IMR-90 (cell line): ENCODE measurements around the gene DSCAM. TPM values are rescaled to one million over a fixed set of nuclear protein-coding genes. Genes with fewer than 3 reads are reported as not detected.

Experiments
- ATAC-seq: fragments of 200-7000 bp; cut with Tn5 transposase; 2 replicates; pipeline ENCODE4 v1.9.1; 2020; ENCODE audit warnings: low read depth, mild to moderate bottlenecking, moderate library complexity
- BruUV-seq: library from RNA; stranded (reverse); fragments of 400-500 nt; replicated peaks from 2 replicates; lab custom pipeline; 2021; lab: Mats Ljungman, UMichigan
- CTCF ChIA-PET: fragments of 300-600 bp; formaldehyde crosslinking; extraction: SDS; loops from one replicate; lab custom pipeline; 2021; ENCODE audit warnings: antibody characterized with exemption; lab: Yijun Ruan, JAX
- POLR2A ChIA-PET: fragments of 300-600 bp; sonication (Branson Sonifier 250); formaldehyde crosslinking; loops from one replicate; lab custom pipeline; 2022; ENCODE audit warnings: antibody characterized with exemption; ENCODE audit not compliant: unreplicated experiment; lab: Charles Lee
- DNase-seq: peaks from one replicate; pipeline ENCODE4 v3.0.0; 2013
- H2AFZ ChIP-seq: replicated peaks from 2 replicates; pipeline ENCODE3; 2013; ENCODE audit warnings: low read length, mild to moderate bottlenecking; ENCODE audit not compliant: poor library complexity
- H2AK5ac ChIP-seq: 2 replicates; pipeline ENCODE4 v1.6.1; 2013; ENCODE audit warnings: low read depth, low read length, inconsistent platforms
- H2AK9ac ChIP-seq: replicated peaks from 2 replicates; pipeline ENCODE3; 2013; ENCODE audit warnings: mild to moderate bottlenecking, low read depth, low read length, moderate library complexity; ENCODE audit not compliant: poor library complexity
- H2BK120ac ChIP-seq: 2 replicates; pipeline ENCODE4 v1.6.1; 2013; ENCODE audit warnings: low read depth, low read length, inconsistent platforms
- H2BK15ac ChIP-seq: 3 replicates; pipeline ENCODE4 v1.6.1; 2013; ENCODE audit warnings: low read depth, low read length, inconsistent platforms
- H2BK20ac ChIP-seq: 2 replicates; pipeline ENCODE4 v1.6.1; 2013; ENCODE audit warnings: low read depth, mild to moderate bottlenecking, inconsistent platforms, low read length, moderate library complexity
- H2BK5ac ChIP-seq: 2 replicates; pipeline ENCODE4 v1.6.1; 2013; ENCODE audit warnings: mild to moderate bottlenecking, low read depth, low read length, inconsistent platforms; ENCODE audit not compliant: poor library complexity, severe bottlenecking
- H3K14ac ChIP-seq: replicated peaks from 2 replicates; pipeline ENCODE4 v1.6.1; 2013; ENCODE audit warnings: low read depth, low read length, inconsistent platforms
- H3K18ac ChIP-seq: 2 replicates; pipeline ENCODE4 v1.6.1; 2013; ENCODE audit warnings: low read depth, low read length, control low read depth
- H3K23ac ChIP-seq: 2 replicates; pipeline ENCODE4 v1.6.1; 2013; ENCODE audit warnings: low read depth, low read length, inconsistent platforms
- H3K27ac ChIP-seq: 2 replicates; pipeline ENCODE4 v1.5.1; 2013; ENCODE audit warnings: mild to moderate bottlenecking, control low read depth, low read length; ENCODE audit not compliant: insufficient read depth
- H3K27me3 ChIP-seq: 2 replicates; pipeline ENCODE4 v1.6.1; 2013; ENCODE audit warnings: low read length; ENCODE audit not compliant: control insufficient read depth, insufficient read depth
- H3K36me3 ChIP-seq: 2 replicates; pipeline ENCODE4 v1.6.1; 2013; ENCODE audit warnings: low read length, mixed read lengths; ENCODE audit not compliant: control insufficient read depth, insufficient read depth
- H3K4ac ChIP-seq: 2 replicates; pipeline ENCODE4 v1.6.1; 2013; ENCODE audit warnings: low read depth, low read length, inconsistent platforms
- H3K4me1 ChIP-seq: 2 replicates; pipeline ENCODE4 v1.6.1; 2013; ENCODE audit warnings: low read length, mixed read lengths; ENCODE audit not compliant: control insufficient read depth, insufficient read depth
- H3K4me2 ChIP-seq: 2 replicates; pipeline ENCODE4 v1.6.1; 2013; ENCODE audit warnings: low read depth, mild to moderate bottlenecking, control low read depth, low read length, moderate library complexity
- H3K4me3 ChIP-seq: 2 replicates; pipeline ENCODE4 v1.5.1; 2013; ENCODE audit warnings: low read depth, mild to moderate bottlenecking, control low read depth, low read length, moderate library complexity; ENCODE audit not compliant: insufficient read depth
- H3K56ac ChIP-seq: 2 replicates; pipeline ENCODE4 v1.6.1; 2013; ENCODE audit warnings: low read length, inconsistent platforms; ENCODE audit not compliant: insufficient read depth; ENCODE audit errors: extremely low read depth
- H3K79me1 ChIP-seq, 2 experiments: 2 replicates each; pipeline ENCODE4 v1.6.1; 2013; ENCODE audit warnings: low read length in 2 of 2, inconsistent platforms in 1 of 2, low read depth in 1 of 2
- H3K9ac ChIP-seq: 2 replicates; pipeline ENCODE4 v1.6.1; 2013; ENCODE audit warnings: low read depth, low read length, control low read depth
- H3K9me1 ChIP-seq: 2 replicates; pipeline ENCODE4 v1.6.1; 2013; ENCODE audit warnings: low read length, inconsistent platforms; ENCODE audit not compliant: insufficient read depth
- H3K9me3 ChIP-seq: 2 replicates; pipeline ENCODE4 v1.6.1; 2013; ENCODE audit warnings: low read length; ENCODE audit not compliant: control insufficient read depth, insufficient read depth
- H4K20me1 ChIP-seq: 2 replicates; pipeline ENCODE4 v1.6.1; 2013; ENCODE audit warnings: low read length, inconsistent platforms; ENCODE audit not compliant: insufficient read depth
- H4K5ac ChIP-seq: 2 replicates; pipeline ENCODE4 v1.6.1; 2013; ENCODE audit warnings: mild to moderate bottlenecking, low read depth, low read length, control low read depth
- H4K8ac ChIP-seq, 2 experiments: 2 replicates each; pipeline ENCODE4 v1.6.1; 2013; ENCODE audit warnings: low read depth in 2 of 2, low read length in 2 of 2, control low read depth in 1 of 2, inconsistent platforms in 1 of 2
- H4K91ac ChIP-seq: 2 replicates; pipeline ENCODE4 v1.6.1; 2013; ENCODE audit warnings: low read depth, low read length, inconsistent platforms; ENCODE audit not compliant: insufficient read depth
- BHLHE40 ChIP-seq: fragments of 150-350 bp; IDR thresholded peaks from 2 replicates; pipeline ENCODE4 v1.6.1; 2016; ENCODE audit warnings: mild to moderate bottlenecking, low read depth, low read length
- CEBPB ChIP-seq: IDR thresholded peaks from 2 replicates; pipeline ENCODE4 v1.6.1; 2012; ENCODE audit warnings: low read depth, low read length, improper control_type of control experiment
- CHD1 ChIP-seq: IDR thresholded peaks from 2 replicates; pipeline ENCODE4 v1.6.1; 2012; ENCODE audit warnings: low read depth, low read length, improper control_type of control experiment
- FOS ChIP-seq: fragments of 150-350 bp; IDR thresholded peaks from 2 replicates; pipeline ENCODE4 v1.6.1; 2016; ENCODE audit warnings: low read depth, low read length
- MAFK ChIP-seq: IDR thresholded peaks from 2 replicates; pipeline ENCODE4 v1.6.1; 2012; ENCODE audit warnings: low read depth, low read length, improper control_type of control experiment
- MAZ ChIP-seq: IDR thresholded peaks from 2 replicates; pipeline ENCODE4 v1.6.1; 2012; ENCODE audit warnings: low read depth, mild to moderate bottlenecking, low read length, improper control_type of control experiment, moderate library complexity, borderline replicate concordance
- MXI1 ChIP-seq: IDR thresholded peaks from 2 replicates; pipeline ENCODE4 v1.6.1; 2012; ENCODE audit warnings: low read depth, mild to moderate bottlenecking, low read length, moderate library complexity, borderline replicate concordance
- NFE2L2 ChIP-seq: fragments of 150-350 bp; IDR thresholded peaks from 2 replicates; pipeline ENCODE4 v1.6.1; 2016; ENCODE audit warnings: low read depth, mild to moderate bottlenecking, low read length
- POLR2A ChIP-seq: IDR thresholded peaks from 2 replicates; pipeline ENCODE4 v1.6.1; 2012; ENCODE audit warnings: mild to moderate bottlenecking, low read depth, low read length
- RAD21 ChIP-seq: IDR thresholded peaks from 2 replicates; pipeline ENCODE4 v1.6.1; 2012; ENCODE audit warnings: low read length, improper control_type of control experiment
- RCOR1 ChIP-seq: IDR thresholded peaks from 2 replicates; pipeline ENCODE4 v1.6.1; 2012; ENCODE audit warnings: mild to moderate bottlenecking, low read length, improper control_type of control experiment; ENCODE audit not compliant: insufficient replicate concordance
- RFX5 ChIP-seq: IDR thresholded peaks from 2 replicates; pipeline ENCODE4 v1.8.0; 2012; ENCODE audit warnings: low read depth, mild to moderate bottlenecking, low read length, moderate library complexity
- SMC3 ChIP-seq: fragments of 150-350 bp; IDR thresholded peaks from 2 replicates; pipeline ENCODE4 v1.6.1; 2016; ENCODE audit warnings: low read depth, mild to moderate bottlenecking, antibody characterized with exemption, low read length, moderate library complexity
- WGBS, 2 experiments: methylation state at CpG; one replicate each; pipeline versions ENCODE4 v1.1.5 to v1.1.7; 2013; ENCODE audit warnings: missing lambda C conversion rate in 2 of 2; ENCODE audit not compliant: insufficient read length in 1 of 2; ENCODE audit errors: extremely low coverage in 2 of 2; 5-methylcytosine and 5-hydroxymethylcytosine counted together
- dilution Hi-C: fragments of 300-500 bp; cut with HindIII; formaldehyde crosslinking; loops from one replicate; pipeline ENCODE4 v1.14.3; 2018; ENCODE audit warnings: low sequenced_read_pairs; ENCODE audit not compliant: unreplicated experiment
- in situ Hi-C: fragments of 300-500 bp; cut with MboI; formaldehyde crosslinking; loops from 3 replicates; pipeline ENCODE4 v1.14.3; 2019; ENCODE audit warnings: low sequenced_read_pairs, inconsistent platforms, mixed read lengths
- intact Hi-C: fragments of 100-400 bp; cut with micrococcal nuclease; formaldehyde crosslinking; loops from 2 replicates; pipeline ENCODE4 v1.10.0; 2022
- polyA plus RNA-seq, 3 experiments: library from polyadenylated mRNA; depleted of rRNA; stranded (reverse); fragments of >200 nt; gene quantifications; 2 replicates each; pipeline ENCODE4 v1.2.3, GENCODE V29; 2012; ENCODE audit warnings: low replicate concordance in 1 of 3
- total RNA-seq: library from RNA; depleted of rRNA; stranded (reverse); fragments of >200 nt; gene quantifications from 2 replicates; pipeline ENCODE4 v1.2.3, GENCODE V29; 2012
- TF ChIP-seq, protein P1 (sequence below): fragments of 150-350 bp; IDR thresholded peaks from 2 replicates; pipeline ENCODE4 v1.6.1; 2017; ENCODE audit warnings: mild to moderate bottlenecking, antibody characterized with exemption, low read length, low read depth
- TF ChIP-seq, protein P2 (sequence below): conservative IDR thresholded peaks from 2 replicates; pipeline ENCODE4 v1.5.1; 2012; ENCODE audit warnings: mild to moderate bottlenecking, low read depth, low read length, improper control_type of control experiment
- TF ChIP-seq, protein P3 (sequence below): fragments of 150-350 bp; IDR thresholded peaks from 2 replicates; pipeline ENCODE4 v1.6.1; 2016; ENCODE audit warnings: low read depth, mild to moderate bottlenecking, low read length, moderate library complexity, borderline replicate concordance

DSCAM gene
- total and polyA plus RNA-seq, 2 of the 4 experiments (the other 2 are of a cell fraction): under 0.01 to 0.02 TPM

DNA sequence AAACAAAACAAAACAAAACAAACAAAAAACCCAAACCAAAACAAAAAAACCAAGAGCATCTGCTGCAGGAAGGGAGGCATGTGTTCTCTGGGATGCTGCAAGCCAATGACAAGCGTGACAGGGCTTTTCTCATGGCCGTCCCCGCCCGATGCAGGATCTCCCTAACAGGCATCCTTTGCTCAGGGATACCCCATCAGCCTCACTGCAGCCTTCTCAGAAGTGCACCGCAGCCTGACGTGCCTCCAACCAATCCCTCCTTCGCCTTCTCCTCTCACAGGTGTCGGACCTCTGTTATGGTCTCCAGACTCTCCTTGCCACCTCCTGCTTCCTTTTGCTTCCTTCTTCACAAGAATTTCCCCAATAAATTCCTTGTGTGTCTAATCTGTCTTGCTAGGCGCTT lies 832.6 kb downstream of the DSCAM start:
- Histone ChIP-seq H4K20me1 (no peaks in the 10 kb centered on the region), H2BK15ac (no peak overlapping the region), H3K4me3 (no peak overlapping the region), H4K8ac (no peak overlapping the region), H2BK20ac (no peak overlapping the region), H3K27ac (no peak overlapping the region), H3K23ac (no peak overlapping the region), H3K9ac (no peak overlapping the region), H3K4me2 (no peak overlapping the region), H3K27me3 (no peaks in the 10 kb centered on the region), H3K4me1 (no peaks in the 10 kb centered on the region), H3K36me3 (no peaks in the 10 kb centered on the region), H3K18ac (no peak overlapping the region), H2BK120ac (no peak overlapping the region), H3K9me3 (peaks cover 35% of the 10 kb centered on the region), H3K79me1 (no peaks in the 10 kb centered on the region), H2AK9ac (no peak overlapping the region), H2BK5ac (no peak overlapping the region), H3K9me1 (no peaks in the 10 kb centered on the region), H2AK5ac (no peak overlapping the region), H4K91ac (no peak overlapping the region), H3K4ac (no peak overlapping the region), H2AFZ (no peak overlapping the region), H3K56ac (no peak overlapping the region), H4K5ac (no peak overlapping the region), H3K14ac (no peak overlapping the region)
- in situ Hi-C loops: no loop called here
- CTCF ChIA-PET: no interaction called here
- ATAC-seq (no peak), DNase-seq (no peak)
- intact Hi-C loops: no loop called here
- BruUV-seq: no TSS peak
- POLR2A ChIA-PET: no interaction called here
- dilution Hi-C loops: no loop called here
- TF ChIP-seq, protein P1, sequence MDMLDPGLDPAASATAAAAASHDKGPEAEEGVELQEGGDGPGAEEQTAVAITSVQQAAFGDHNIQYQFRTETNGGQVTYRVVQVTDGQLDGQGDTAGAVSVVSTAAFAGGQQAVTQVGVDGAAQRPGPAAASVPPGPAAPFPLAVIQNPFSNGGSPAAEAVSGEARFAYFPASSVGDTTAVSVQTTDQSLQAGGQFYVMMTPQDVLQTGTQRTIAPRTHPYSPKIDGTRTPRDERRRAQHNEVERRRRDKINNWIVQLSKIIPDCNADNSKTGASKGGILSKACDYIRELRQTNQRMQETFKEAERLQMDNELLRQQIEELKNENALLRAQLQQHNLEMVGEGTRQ: no peak
- TF ChIP-seq CEBPB (no peak), RAD21 (no peak), FOS (no peak), MAFK (no peak), BHLHE40 (no peak), NFE2L2 (no peak), CHD1 (no peak), RFX5 (no peak), SMC3 (no peak), RCOR1 (no peak), MAZ (no peak), MXI1 (no peak), POLR2A (no peak)
- TF ChIP-seq, protein P2, sequence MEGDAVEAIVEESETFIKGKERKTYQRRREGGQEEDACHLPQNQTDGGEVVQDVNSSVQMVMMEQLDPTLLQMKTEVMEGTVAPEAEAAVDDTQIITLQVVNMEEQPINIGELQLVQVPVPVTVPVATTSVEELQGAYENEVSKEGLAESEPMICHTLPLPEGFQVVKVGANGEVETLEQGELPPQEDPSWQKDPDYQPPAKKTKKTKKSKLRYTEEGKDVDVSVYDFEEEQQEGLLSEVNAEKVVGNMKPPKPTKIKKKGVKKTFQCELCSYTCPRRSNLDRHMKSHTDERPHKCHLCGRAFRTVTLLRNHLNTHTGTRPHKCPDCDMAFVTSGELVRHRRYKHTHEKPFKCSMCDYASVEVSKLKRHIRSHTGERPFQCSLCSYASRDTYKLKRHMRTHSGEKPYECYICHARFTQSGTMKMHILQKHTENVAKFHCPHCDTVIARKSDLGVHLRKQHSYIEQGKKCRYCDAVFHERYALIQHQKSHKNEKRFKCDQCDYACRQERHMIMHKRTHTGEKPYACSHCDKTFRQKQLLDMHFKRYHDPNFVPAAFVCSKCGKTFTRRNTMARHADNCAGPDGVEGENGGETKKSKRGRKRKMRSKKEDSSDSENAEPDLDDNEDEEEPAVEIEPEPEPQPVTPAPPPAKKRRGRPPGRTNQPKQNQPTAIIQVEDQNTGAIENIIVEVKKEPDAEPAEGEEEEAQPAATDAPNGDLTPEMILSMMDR: no peak
- TF ChIP-seq, protein P3, sequence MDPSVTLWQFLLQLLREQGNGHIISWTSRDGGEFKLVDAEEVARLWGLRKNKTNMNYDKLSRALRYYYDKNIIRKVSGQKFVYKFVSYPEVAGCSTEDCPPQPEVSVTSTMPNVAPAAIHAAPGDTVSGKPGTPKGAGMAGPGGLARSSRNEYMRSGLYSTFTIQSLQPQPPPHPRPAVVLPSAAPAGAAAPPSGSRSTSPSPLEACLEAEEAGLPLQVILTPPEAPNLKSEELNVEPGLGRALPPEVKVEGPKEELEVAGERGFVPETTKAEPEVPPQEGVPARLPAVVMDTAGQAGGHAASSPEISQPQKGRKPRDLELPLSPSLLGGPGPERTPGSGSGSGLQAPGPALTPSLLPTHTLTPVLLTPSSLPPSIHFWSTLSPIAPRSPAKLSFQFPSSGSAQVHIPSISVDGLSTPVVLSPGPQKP: no peak
- 64% methylated on average over 9 of the region's 9 CpGs; no CpG with 5 or more reads in 1 of the 2 experiments for WGBS, 2 experiments
